Brain microvascular endothelial cell (primary cell): ENCODE data around the gene SOCS1.
"Not testable (repeated sequence)": the region's sequence is repeated elsewhere in the genome, so short reads cannot be mapped to it uniquely, and the experiment has no call there.

Experiments
- DNase-seq: peaks from one replicate; pipeline ENCODE4 v3.0.0-alpha.2; 2020
- H3K27ac ChIP-seq: fragments of 250-450 bp; sonication (Bioruptor Pico); 2 replicates; pipeline ENCODE4 v1.5.1; 2020; ENCODE audit warnings: mild to moderate bottlenecking, moderate library complexity
- H3K27me3 ChIP-seq: fragments of 250-450 bp; sonication (Bioruptor Pico); replicated peaks from 2 replicates; pipeline ENCODE4 v1.5.1; 2020; ENCODE audit warnings: mild to moderate bottlenecking
- H3K36me3 ChIP-seq: fragments of 250-450 bp; sonication (Bioruptor Pico); replicated peaks from 2 replicates; pipeline ENCODE4 v1.5.1; 2020; ENCODE audit warnings: mild to moderate bottlenecking
- H3K4me3 ChIP-seq: 2 replicates; pipeline ENCODE4 v1.5.1; 2011; ENCODE audit warnings: low read depth, mild to moderate bottlenecking, control low read depth, low read length, moderate library complexity
- CTCF ChIP-seq: IDR thresholded peaks from 2 replicates; pipeline ENCODE4 v1.5.1; 2011; ENCODE audit warnings: low read depth, mild to moderate bottlenecking, moderate library complexity, low read length, control low read depth, inconsistent platforms; ENCODE audit errors: missing control alignments
- in situ Hi-C: cut with HindIII; loops from 2 replicates; pipeline ENCODE4 v1.10.0; 2017; ENCODE audit warnings: low sequenced_read_pairs, low pct_ligation_motif_present

The SOCS1 gene

GRCh38 chr16:11229432-11229831, 26.6 kb downstream of the SOCS1 start:
- no peak overlapping the region for H3K27ac ChIP-seq
- no peak for DNase-seq
- in situ Hi-C loops, result no loop called here
- no peaks in the 10 kb centered on the region for H3K36me3 ChIP-seq
- no peak overlapping the region for H3K4me3 ChIP-seq
- no peak for TF ChIP-seq CTCF
- no peaks in the 10 kb centered on the region for H3K27me3 ChIP-seq

GRCh38 chr16:11225677-11226549, 30.1 kb downstream of the SOCS1 start:
- in situ Hi-C loops, result no loop called here
- TF ChIP-seq CTCF, result no peak
- Histone ChIP-seq H3K36me3 (no peaks in the 10 kb centered on the region), H3K27ac (no peak overlapping the region), H3K27me3 (no peaks in the 10 kb centered on the region), H3K4me3 (no peak overlapping the region)
- DNase-seq, result no peak

- Histone ChIP-seq H3K27ac (no peak overlapping the region), H3K27me3 (no peaks in the 10 kb centered on the region), H3K36me3 (no peaks in the 10 kb centered on the region), H3K4me3 (no peak overlapping the region)
- DNase-seq, result no peak
- TF ChIP-seq CTCF, result no peak
- in situ Hi-C loops, result no loop called here
Measured at GRCh38 chr16:11224894-11225676, 30.9 kb downstream of the SOCS1 start.

GRCh38 chr16:11224096-11224893, 31.7 kb downstream of the SOCS1 start:
- no peak for TF ChIP-seq CTCF
- Histone ChIP-seq H3K36me3 (no peaks in the 10 kb centered on the region), H3K4me3 (no peak overlapping the region), H3K27ac (no peak overlapping the region), H3K27me3 (no peaks in the 10 kb centered on the region)
- DNase-seq, result no peak
- in situ Hi-C loops, result no loop called here

- H3K27ac ChIP-seq, H3K36me3 ChIP-seq, in situ Hi-C loops, H3K27me3 ChIP-seq, DNase-seq, H3K4me3 ChIP-seq: not testable (repeated sequence)
Measured at GRCh38 chr16:11220507-11220906, 35.5 kb downstream of the SOCS1 start.

GRCh38 chr16:11219178-11219577, 36.8 kb downstream of the SOCS1 start:
- DNase-seq, result no peak
- H3K27ac ChIP-seq, result no peak overlapping the region
- no peaks in the 10 kb centered on the region for H3K27me3 ChIP-seq
- no peaks in the 10 kb centered on the region for H3K36me3 ChIP-seq
- no peak overlapping the region for H3K4me3 ChIP-seq
- TF ChIP-seq CTCF, result no peak
- in situ Hi-C loops, result no loop called here
